Psoas muscle (tissue), 8 donors: Measurements from ENCODE around the gene ZBTB24. TPM values are rescaled to one million over a fixed set of nuclear protein-coding genes. Genes with fewer than 3 reads are reported as not detected.

Source experiments
- ATAC-seq, 4 donors: fragments of 200-7000 bp; cut with Tn5 transposase; one replicate each; pipeline ENCODE4 v1.9.1; 2020; ENCODE audit warnings: moderate library complexity in 3 of 4, mild to moderate bottlenecking in 2 of 4
- DNase-seq, 2 donors: peaks; one replicate each; pipeline ENCODE4 v3.0.0-alpha.2; 2020
- H3K27ac ChIP-seq: fragments of 200-600 bp; one replicate; pipeline ENCODE4 v1.8.0; 2022
- H3K27me3 ChIP-seq, 3 donors: fragments of 200-600 bp in 1 of 3; one replicate each; pipeline versions ENCODE4 v1.6.1 to v1.8.0; 2013 to 2022; ENCODE audit warnings: low read length in 2 of 3, mild to moderate bottlenecking in 2 of 3, moderate library complexity in 1 of 3; ENCODE audit not compliant: insufficient read depth in 3 of 3
- H3K36me3 ChIP-seq, 2 donors: fragments of 200-600 bp in 1 of 2; one replicate each; pipeline versions ENCODE4 v1.6.1 to v1.8.0; 2013 to 2022; ENCODE audit warnings: low read depth in 1 of 2, mild to moderate bottlenecking in 1 of 2, moderate library complexity in 1 of 2; ENCODE audit not compliant: insufficient read depth in 1 of 2
- H3K4me1 ChIP-seq: fragments of 200-600 bp; one replicate; pipeline ENCODE4 v1.8.0; 2022
- H3K4me3 ChIP-seq: fragments of 200-600 bp; one replicate; pipeline ENCODE4 v1.8.0; 2022; ENCODE audit warnings: mild to moderate bottlenecking
- H3K9me3 ChIP-seq: fragments of 200-600 bp; one replicate; pipeline ENCODE4 v1.8.0; 2022
- WGBS, 3 donors: extraction: QIAGEN DNeasy Blood & Tissue Kit; methylation state at CpG; one replicate each; pipeline versions ENCODE4 v1.1.6 to v1.1.7; 2013; 5-methylcytosine and 5-hydroxymethylcytosine counted together
- intact Hi-C, 2 donors: fragments of 100-400 bp; cut with DNase I; formaldehyde crosslinking; loops; one replicate each; pipeline versions ENCODE4 v1.11.0 to v1.14.2; 2022
- polyA plus RNA-seq, 3 donors: library from polyadenylated mRNA; stranded (reverse); fragments of 200-250 nt; gene quantifications; one replicate each; pipeline ENCODE4 v1.2.3, GENCODE V29; 2013
- total RNA-seq, 4 donors: library from RNA; stranded (reverse); fragmentation: NEBNext Ultra II Directional in 2 of 4; extraction: Animal tissue kit (Norgen Biotek cat#: 25700) in 2 of 4; gene quantifications; one replicate each; pipeline versions ENCODE4 v1.2.1 to v1.2.4, GENCODE V29; 2021 to 2023
- TF ChIP-seq, protein P1 (sequence below): fragments of 200-600 bp; IDR thresholded peaks from one replicate; pipeline ENCODE4 v1.8.0; 2022; ENCODE audit warnings: antibody characterized with exemption
- donor health status: healthy with polysubstance abuse.
- donor health status: DM: no; HTN: no; CAD: no; lungs with moderate emphysema.
- donor health status: Bipolar disorder and iron deficiency.
- donor health status: healthy.
- donor health status: DM: yes; HTN: yes; CAD: no.
- donor health status: DM: no; HTN: no; CAD: no.
- donor health status: DM: no; HTN: no; CAD: no.
- donor health status: DM: yes; HTN: yes; CAD: no.

The ZBTB24 gene
- total and polyA plus RNA-seq, 7 donors, result 2.3 to 5.8 (median 5.3) TPM

DNA sequence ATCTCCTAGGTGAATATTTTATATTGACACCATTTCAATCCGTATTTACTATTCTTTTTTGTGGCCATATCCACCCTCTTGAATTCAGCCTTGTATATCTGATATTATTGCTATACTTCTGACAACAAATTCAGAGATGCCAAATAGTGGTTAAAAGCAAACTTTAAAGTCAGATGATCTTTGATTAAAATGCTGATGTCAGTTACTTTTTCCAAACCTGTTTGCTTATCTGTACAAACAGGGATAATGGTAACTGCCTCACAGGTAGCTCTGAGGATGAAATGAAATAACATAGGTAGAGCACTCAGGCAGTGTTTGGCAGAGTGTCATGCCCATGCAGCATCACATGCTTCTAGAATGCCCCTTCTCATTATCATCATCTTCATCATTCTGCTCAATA is 61.8 kb downstream of the ZBTB24 start:
- H3K4me3 ChIP-seq, result no peak overlapping the region
- TF ChIP-seq, protein P1, sequence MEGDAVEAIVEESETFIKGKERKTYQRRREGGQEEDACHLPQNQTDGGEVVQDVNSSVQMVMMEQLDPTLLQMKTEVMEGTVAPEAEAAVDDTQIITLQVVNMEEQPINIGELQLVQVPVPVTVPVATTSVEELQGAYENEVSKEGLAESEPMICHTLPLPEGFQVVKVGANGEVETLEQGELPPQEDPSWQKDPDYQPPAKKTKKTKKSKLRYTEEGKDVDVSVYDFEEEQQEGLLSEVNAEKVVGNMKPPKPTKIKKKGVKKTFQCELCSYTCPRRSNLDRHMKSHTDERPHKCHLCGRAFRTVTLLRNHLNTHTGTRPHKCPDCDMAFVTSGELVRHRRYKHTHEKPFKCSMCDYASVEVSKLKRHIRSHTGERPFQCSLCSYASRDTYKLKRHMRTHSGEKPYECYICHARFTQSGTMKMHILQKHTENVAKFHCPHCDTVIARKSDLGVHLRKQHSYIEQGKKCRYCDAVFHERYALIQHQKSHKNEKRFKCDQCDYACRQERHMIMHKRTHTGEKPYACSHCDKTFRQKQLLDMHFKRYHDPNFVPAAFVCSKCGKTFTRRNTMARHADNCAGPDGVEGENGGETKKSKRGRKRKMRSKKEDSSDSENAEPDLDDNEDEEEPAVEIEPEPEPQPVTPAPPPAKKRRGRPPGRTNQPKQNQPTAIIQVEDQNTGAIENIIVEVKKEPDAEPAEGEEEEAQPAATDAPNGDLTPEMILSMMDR, result no peak
- ATAC-seq, result no peak
- 85 to 94% (median 86%) methylated on average over 1 of the region's 1 CpG for WGBS, 3 donors
- H3K4me1 ChIP-seq, result no peaks in the 10 kb centered on the region
- no peaks in the 10 kb centered on the region for H3K36me3 ChIP-seq
- H3K27me3 ChIP-seq, result no peaks in the 10 kb centered on the region
- no peak overlapping the region for H3K27ac ChIP-seq
- no peaks in the 10 kb centered on the region for H3K9me3 ChIP-seq
- intact Hi-C loops, result no loop called here
- DNase-seq, result no peak

DNA sequence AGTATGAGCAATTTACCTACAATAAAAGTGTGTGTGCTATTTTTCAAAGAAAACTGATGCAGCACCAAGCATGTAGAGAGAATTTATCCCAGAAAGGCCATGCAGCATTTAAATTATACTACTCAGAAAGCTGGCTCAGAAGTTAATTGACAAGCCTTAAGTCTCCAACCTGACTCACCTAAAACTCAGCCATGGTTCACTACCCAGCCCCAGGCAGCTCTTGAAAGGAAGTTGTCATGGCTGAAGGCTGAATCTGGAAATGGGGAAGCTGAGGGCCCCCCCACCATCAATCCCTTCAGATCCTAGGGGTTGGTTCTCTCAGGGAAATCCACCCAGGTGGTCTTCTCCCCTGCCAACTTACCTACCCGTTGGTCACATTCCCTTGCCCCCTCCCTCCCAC is 62.3 kb downstream of the ZBTB24 start:
- no peak for DNase-seq
- no peak overlapping the region for H3K27ac ChIP-seq
- 33 to 45% (median 43%) methylated on average over 1 of the region's 1 CpG for WGBS, 3 donors
- H3K36me3 ChIP-seq, result no peaks in the 10 kb centered on the region
- no peaks in the 10 kb centered on the region for H3K4me1 ChIP-seq
- H3K9me3 ChIP-seq, result no peaks in the 10 kb centered on the region
- intact Hi-C loops, result no loop called here
- no peak for ATAC-seq
- TF ChIP-seq, protein P1, result no peak
- H3K4me3 ChIP-seq, result no peak overlapping the region
- H3K27me3 ChIP-seq, result no peaks in the 10 kb centered on the region

DNA sequence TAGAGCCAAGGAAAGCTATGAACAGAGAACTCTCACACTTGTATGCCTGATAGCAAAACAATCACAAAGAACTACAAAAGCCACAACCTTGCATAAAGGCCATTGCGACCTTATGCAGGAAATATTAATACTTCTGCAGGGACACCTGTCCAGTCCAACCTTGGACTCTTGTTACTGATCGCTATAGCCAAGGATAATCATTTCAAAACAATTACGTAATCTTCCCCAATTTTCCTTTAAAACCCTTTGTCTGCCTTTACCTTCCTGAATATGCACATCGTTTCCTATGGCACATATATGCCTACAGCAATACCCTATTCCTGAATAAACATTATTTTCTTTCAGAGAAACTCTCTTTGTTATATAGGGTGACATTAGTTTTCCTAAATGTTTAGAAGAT is 65.4 kb downstream of the ZBTB24 start:
- Histone ChIP-seq H3K4me1 (no peaks in the 10 kb centered on the region), H3K27ac (no peak overlapping the region), H3K36me3 (no peaks in the 10 kb centered on the region), H3K9me3 (no peaks in the 10 kb centered on the region), H3K27me3 (no peaks in the 10 kb centered on the region), H3K4me3 (no peak overlapping the region)
- intact Hi-C loops, result no loop called here
- WGBS, 3 donors, result 90 to 96% (median 90%) methylated on average over 4 of the region's 4 CpGs
- DNase-seq, result no peak
- ATAC-seq, result no peak
- TF ChIP-seq, protein P1, result no peak

Other genes with a start within 250 kb of the ZBTB24 start
- 100 to 1,000 TPM; 108 to 311 (median 179) TPM for gene CD164, start 100.8 kb downstream of the ZBTB24 start, total RNA-seq
- gene CD164, start 100.8 kb downstream of the ZBTB24 start, polyA plus RNA-seq, result 100 to 1,000 TPM in 2 of 3 donors, 10 to 100 TPM in 1; 97.8 to 368 (median 107) TPM
- 1 to 10 TPM; 1.1 to 3.1 (median 2.6) TPM for gene PPIL6, start 42.6 kb downstream of the ZBTB24 start, total RNA-seq
- 1 to 10 TPM; 1.8 to 3.9 (median 2.2) TPM for gene PPIL6, start 42.6 kb downstream of the ZBTB24 start, polyA plus RNA-seq
- gene SMPD2, start 42.5 kb downstream of the ZBTB24 start, total RNA-seq, result 1 to 10 TPM; 2.1 to 5.1 (median 3.3) TPM
- 1 to 10 TPM; 4.4 to 9.6 (median 5.3) TPM for gene SMPD2, start 42.5 kb downstream of the ZBTB24 start, polyA plus RNA-seq
- gene MICAL1, start 27.4 kb downstream of the ZBTB24 start, total RNA-seq, result 1 to 10 TPM; 3.1 to 7.0 (median 6.0) TPM
- 1 to 10 TPM; 5.0 to 9.4 (median 9.3) TPM for gene MICAL1, start 27.4 kb downstream of the ZBTB24 start, polyA plus RNA-seq
- 1 to 10 TPM; 3.4 to 6.5 (median 5.4) TPM for gene AK9, start 208.0 kb upstream of the ZBTB24 start, total RNA-seq
- gene AK9, start 208.0 kb upstream of the ZBTB24 start, polyA plus RNA-seq, result 1 to 10 TPM; 2.0 to 7.4 (median 3.1) TPM
- gene FIG4, start 208.1 kb upstream of the ZBTB24 start, total RNA-seq, result 10 to 100 TPM in 3 of 4 donors, 1 to 10 TPM in 1; 7.9 to 12.5 (median 11.2) TPM
- 1 to 10 TPM; 5.8 to 8.6 (median 7.5) TPM for gene FIG4, start 208.1 kb upstream of the ZBTB24 start, polyA plus RNA-seq